ENCODE results near the gene C16orf96.

Gene C16orf96

GRCh38 chr16:4623593-4623992, 67.5 kb downstream of the C16orf96 start:
- no peak for DNase-seq

- DNase-seq = peak; percentile 88
Measured at GRCh38 chr16:4624015-4624826, 68.1 kb downstream of the C16orf96 start, which contains the start of gene MGRN1. Gene MGRN1, plus strand, starts transcription at chr16:4624826. Its CDS starts 135 bp downstream, at chr16:4624961.

- no peak for DNase-seq
Measured at GRCh38 chr16:4624827-4625559, 68.9 kb downstream of the C16orf96 start.

- DNase-seq = no peak
Measured at GRCh38 chr16:4625560-4626159, 69.5 kb downstream of the C16orf96 start.

- DNase-seq = no peak
Measured at GRCh38 chr16:4626396-4626795, 70.3 kb downstream of the C16orf96 start.

- DNase-seq = no peak
Measured at GRCh38 chr16:4628283-4628682, 72.1 kb downstream of the C16orf96 start.

- no peak for DNase-seq
Measured at GRCh38 chr16:4631444-4631843, 75.3 kb downstream of the C16orf96 start.

GRCh38 chr16:4633910-4634635, 77.9 kb downstream of the C16orf96 start:
- no peak for DNase-seq

- DNase-seq = no peak
Measured at GRCh38 chr16:4634768-4635167, 78.6 kb downstream of the C16orf96 start.

GRCh38 chr16:4636196-4636595, 80.1 kb downstream of the C16orf96 start:
- no peak for DNase-seq

- no peak for DNase-seq
Measured at GRCh38 chr16:4637501-4638166, 81.5 kb downstream of the C16orf96 start.

- no peak for DNase-seq
Measured at GRCh38 chr16:4639899-4640509, 83.9 kb downstream of the C16orf96 start.

- no peak for DNase-seq
Measured at GRCh38 chr16:4640572-4641305, 84.6 kb downstream of the C16orf96 start.

- no peak for DNase-seq
Measured at GRCh38 chr16:4641306-4641687, 85.2 kb downstream of the C16orf96 start.

GRCh38 chr16:4641895-4642294, 85.8 kb downstream of the C16orf96 start:
- no peak for DNase-seq

- no peak for DNase-seq
Measured at GRCh38 chr16:4646773-4647643, 90.9 kb downstream of the C16orf96 start.

- DNase-seq = no peak
Measured at GRCh38 chr16:4647644-4647980, 91.5 kb downstream of the C16orf96 start.

- DNase-seq = no peak
Measured at GRCh38 chr16:4648917-4649316, 92.8 kb downstream of the C16orf96 start.

GRCh38 chr16:4649744-4650442, 93.8 kb downstream of the C16orf96 start:
- DNase-seq = no peak

Data from NCI-H1694 treated with DMSO at 0.1 percent for 48 hours (cell line).